HL-60/S4 (cell line): ENCODE data around the gene SMAP1.

ENCODE experiments used
- in situ Hi-C: fragments of 300-500 bp; cut with MboI; formaldehyde crosslinking; loops from 2 replicates; pipeline ENCODE4 v1.14.3; 2022; ENCODE audit warnings: low sequenced_read_pairs

Gene SMAP1

GRCh38 chr6:70839286-70840266 lies 171.9 kb downstream of the SMAP1 start:
- in situ Hi-C loops: no loop called here

- in situ Hi-C loops: no loop called here
These were observed 173.4 kb downstream of the SMAP1 start for GRCh38 chr6:70841112-70841511.

- in situ Hi-C loops: no loop called here
These were observed 174.9 kb downstream of the SMAP1 start for GRCh38 chr6:70842541-70842940.

GRCh38 chr6:70843328-70843918 lies 175.7 kb downstream of the SMAP1 start:
- in situ Hi-C loops: no loop called here

GRCh38 chr6:70844301-70844700 lies 176.6 kb downstream of the SMAP1 start:
- in situ Hi-C loops: no loop called here

GRCh38 chr6:70846207-70846835 lies 178.6 kb downstream of the SMAP1 start:
- in situ Hi-C loops: no loop called here

- in situ Hi-C loops: no loop called here
These were observed 179.7 kb downstream of the SMAP1 start for GRCh38 chr6:70847106-70848084.

- in situ Hi-C loops: no loop called here
These were observed 181.8 kb downstream of the SMAP1 start for GRCh38 chr6:70849348-70850069.

- in situ Hi-C loops: no loop called here
These were observed 185.1 kb downstream of the SMAP1 start for GRCh38 chr6:70852667-70853246.

GRCh38 chr6:70857387-70858077 lies 189.8 kb downstream of the SMAP1 start:
- in situ Hi-C loops: no loop called here

- in situ Hi-C loops: no loop called here
These were observed 192.4 kb downstream of the SMAP1 start for GRCh38 chr6:70860045-70860444.

- in situ Hi-C loops: no loop called here
These were observed 193.2 kb downstream of the SMAP1 start for GRCh38 chr6:70860920-70861319.

- in situ Hi-C loops: no loop called here
These were observed 195.7 kb downstream of the SMAP1 start for GRCh38 chr6:70863343-70863742.

- in situ Hi-C loops: no loop called here
These were observed 196.7 kb downstream of the SMAP1 start for GRCh38 chr6:70864401-70864800.

- in situ Hi-C loops: no loop called here
These were observed 204.8 kb downstream of the SMAP1 start for GRCh38 chr6:70872469-70872868.

GRCh38 chr6:70874181-70874913 lies 206.7 kb downstream of the SMAP1 start:
- in situ Hi-C loops: no loop called here

- in situ Hi-C loops: loop anchor here (25.0 kb wide), 1 partner anchor 167 kb away; no protein-coding TSS in a partner anchor
These were observed 211.8 kb downstream of the SMAP1 start for GRCh38 chr6:70879496-70879895.
